NCI-H2196 treated with DMSO at 0.1 percent for 48 hours (cell line): Measurements from ENCODE around the gene PUS10.

Experiments
- DNase-seq: peaks from one replicate; lab custom pipeline; 2025; ENCODE audit not compliant: unreplicated experiment; lab: John Stamatoyannopoulos, UW

Gene PUS10

DNA sequence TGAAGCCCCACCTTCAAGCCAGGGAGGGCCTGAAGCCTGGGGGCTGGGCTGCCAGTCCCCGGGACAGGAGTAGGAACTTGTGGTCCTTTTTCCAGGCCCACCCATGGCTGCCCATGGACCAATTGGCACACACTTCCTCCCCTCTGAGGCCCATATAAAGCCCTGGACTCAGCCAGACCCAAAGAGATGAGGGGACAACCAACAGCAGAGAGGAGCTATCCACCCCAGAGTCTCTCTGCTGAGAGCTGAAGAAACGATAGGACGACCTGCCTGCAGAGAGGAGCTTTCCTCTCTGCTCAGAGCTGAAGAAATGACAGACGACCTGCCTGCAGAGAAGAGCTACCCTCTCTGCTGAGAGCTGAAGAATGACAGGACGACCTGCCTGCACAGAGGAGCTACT lies 44.4 kb downstream of the PUS10 start:
- no peak for DNase-seq

DNA sequence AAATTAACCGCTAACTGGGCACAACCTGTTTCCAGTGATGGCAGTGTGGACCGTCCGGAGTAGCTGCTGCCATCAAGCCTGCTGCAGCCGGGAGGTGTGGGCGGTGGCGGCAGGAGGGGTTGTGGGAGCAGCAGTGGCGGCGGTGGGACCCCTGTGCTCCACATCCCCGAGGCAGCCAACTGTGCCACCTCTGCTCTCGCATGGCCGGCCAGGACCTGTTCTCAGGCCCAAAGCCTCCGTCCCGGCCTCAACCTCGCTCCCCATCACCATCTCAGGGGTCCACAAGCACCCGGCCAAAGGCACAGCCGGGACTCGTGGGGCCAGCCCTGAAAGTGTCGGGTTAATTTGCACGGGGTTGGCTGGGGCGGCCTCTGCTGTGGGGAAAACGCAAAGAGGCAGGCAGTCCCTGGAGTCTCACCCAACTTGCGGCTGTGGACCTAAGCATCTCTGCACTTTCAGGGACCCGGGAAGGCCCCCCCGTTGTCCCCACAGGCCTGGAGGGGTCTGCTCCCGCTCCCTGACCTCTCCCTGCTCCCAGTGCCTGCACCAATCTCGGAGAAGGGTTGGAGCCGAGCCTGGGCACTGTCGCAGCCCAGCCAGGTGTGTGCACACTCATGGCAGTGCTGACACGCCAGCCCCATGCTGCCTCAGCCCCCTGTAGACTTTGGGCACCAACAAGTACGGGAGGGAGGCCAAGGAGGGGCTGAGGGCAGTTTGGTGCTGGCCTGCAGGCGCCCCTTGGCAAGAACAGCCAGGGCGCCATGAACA lies 45.0 kb downstream of the PUS10 start:
- no peak for DNase-seq

DNA sequence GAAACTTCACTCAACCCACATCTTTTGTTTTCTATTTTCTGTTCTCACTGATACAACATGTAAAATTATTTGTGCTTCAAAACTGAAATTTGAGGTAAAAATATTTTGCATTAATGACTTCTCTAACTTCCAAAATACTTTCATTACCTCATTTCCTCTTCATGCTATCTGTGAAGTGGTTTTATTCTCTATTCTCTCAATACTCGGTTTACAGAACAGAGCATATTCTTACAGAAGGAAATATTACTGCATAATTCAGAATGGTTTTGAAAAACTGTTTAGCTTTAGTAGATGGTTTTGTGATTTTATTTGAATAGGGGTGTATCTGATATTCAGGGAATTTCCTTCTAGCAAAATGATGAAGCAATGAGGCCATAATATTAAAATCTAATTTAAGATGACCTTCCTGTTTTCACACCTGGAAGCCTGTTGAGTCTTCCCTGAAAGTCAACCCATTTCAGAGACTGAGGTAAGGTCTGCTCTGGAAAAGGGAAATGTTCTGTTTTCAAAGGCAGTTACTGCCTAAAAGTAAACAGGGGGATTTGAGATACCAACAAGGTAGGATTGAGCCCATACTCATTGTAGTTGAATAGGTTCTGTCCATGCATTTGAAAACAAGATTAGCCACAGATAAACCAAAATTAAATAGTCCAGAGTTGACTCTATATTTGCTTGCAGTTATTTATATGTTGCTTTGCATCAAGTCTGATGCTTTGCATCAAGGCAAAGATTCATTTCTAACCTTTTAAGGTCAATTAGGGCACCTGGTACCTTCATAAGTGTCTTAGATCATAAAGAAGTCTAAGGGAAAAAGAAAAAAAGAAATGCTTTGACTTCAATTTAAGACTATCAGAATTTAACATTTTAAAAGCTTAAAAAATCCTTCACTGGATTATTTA lies 51.3 kb downstream of the PUS10 start:
- no peak for DNase-seq

DNA sequence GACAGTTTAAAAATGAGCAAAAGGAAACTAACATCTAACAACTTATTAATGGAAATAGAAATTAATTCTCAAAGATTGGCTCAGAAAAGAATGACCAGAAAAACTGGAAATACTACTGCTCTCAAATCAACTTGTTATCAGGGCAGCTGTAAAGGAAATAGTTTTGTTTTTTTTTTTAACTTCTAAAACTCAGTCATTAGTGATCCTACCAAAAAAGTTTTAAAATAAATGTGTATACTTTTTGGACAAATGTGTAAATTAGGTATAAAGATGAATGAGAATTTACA lies 52.6 kb downstream of the PUS10 start:
- DNase-seq, result no peak

DNA sequence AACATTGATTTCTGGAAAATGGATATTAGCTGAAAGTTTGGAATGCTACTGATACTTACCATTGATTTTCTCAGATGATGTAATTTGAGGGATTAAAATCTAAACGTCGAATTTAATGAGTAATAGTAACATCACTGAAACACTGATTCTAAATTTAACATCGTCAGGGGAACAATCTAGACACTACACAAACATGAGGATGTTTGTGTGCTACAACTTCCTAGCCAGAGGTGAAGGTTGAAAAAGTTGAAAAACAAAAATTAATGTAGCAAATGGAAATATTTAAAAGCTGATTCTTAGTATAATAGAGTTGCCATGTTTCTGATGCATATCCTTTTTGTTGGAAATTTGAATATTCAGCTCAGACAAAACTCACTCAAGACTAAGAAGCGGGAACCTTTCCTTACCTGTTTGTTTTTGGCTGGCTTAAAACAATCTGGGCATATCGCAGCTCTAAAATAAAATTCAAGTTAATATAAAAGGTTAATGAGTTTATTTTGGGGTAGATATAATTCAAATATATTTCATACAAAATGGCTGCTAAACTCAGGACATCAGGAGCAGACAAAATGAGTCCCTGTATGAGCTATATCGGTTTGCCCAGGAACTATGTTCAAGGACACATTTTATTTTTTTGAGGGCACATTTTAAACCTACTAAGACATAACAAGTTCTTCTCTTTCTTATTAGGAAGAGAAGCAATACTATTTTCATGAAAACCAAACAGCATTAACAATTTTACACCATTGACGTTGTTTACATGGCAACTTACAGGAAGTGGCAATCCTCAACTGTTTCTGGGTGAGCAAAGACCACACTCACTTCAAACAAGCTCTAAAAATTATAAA lies 53.2 kb downstream of the PUS10 start:
- no peak for DNase-seq

DNA sequence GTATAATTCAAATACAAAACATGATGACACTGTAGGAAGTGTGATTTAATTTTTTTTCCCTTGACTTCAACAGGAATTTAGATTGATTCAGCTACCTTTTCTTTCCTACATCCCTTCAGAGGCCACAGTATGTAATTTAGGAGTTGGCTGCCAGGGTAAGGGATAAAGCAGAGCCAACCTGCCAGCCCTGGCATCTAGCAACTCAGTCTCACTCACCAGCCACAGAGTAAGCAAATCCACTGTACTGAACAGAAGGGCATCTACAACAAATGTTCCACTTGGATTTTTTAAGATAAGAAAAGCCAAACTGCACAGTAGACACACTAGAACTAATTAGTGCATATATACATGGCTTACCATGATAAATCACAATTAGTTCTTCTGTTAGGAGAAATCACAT lies 54.9 kb downstream of the PUS10 start:
- no peak for DNase-seq

DNA sequence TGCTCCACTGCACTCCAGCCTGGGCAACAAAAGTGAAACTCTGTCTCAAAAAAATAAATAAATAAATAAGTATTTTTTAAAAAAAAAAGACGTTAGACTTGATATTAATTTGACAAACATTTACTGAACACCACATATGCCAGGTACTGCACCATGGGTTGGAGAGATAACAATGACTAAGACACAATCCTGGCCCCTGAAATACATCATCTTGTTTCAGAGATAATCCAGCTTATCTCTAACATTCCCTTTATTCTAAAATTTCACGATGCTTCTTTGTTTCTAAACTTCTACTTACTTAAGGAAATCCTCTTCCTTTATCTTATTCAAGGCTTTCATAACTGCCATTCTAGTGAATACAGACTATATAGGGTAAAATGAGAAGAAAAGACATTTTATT lies 55.5 kb downstream of the PUS10 start:
- no peak for DNase-seq

DNA sequence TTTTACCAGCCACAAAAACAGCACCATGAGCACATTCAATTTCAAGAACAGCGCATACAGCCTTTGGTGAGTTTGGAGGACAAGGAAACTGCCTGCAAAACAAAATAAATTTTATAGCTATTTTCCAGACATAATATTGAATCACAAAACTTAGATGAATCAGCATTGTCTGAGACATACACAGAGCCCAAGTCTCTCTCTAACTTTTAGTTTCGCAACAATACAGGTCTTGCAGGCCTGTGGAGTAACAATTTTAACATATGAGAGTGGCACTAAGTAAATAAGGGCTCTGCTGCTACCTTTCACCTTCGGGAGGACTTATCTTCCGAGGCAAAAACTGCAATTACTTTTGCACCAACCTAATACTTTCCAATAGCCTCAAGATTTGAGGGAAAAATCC lies 56.6 kb downstream of the PUS10 start:
- DNase-seq, result no peak

DNA sequence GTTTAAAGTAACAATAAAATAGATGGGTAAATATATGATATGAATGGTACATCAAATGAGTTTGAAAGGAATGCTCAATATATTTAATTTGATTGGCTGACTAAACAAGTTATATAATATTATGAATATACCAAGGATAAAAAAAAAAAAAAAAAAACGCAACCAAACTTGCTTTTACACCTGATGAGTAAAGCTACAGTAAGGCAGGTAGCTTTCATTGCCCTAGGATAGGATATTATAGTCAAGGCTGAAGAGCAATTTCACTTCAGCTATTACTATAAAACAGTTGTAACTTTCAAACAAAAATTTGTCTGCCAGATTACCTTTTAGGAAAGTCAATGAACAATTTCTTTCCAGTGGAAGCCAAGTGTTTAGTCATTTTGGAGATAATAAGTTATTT lies 57.3 kb downstream of the PUS10 start:
- DNase-seq, result no peak

DNA sequence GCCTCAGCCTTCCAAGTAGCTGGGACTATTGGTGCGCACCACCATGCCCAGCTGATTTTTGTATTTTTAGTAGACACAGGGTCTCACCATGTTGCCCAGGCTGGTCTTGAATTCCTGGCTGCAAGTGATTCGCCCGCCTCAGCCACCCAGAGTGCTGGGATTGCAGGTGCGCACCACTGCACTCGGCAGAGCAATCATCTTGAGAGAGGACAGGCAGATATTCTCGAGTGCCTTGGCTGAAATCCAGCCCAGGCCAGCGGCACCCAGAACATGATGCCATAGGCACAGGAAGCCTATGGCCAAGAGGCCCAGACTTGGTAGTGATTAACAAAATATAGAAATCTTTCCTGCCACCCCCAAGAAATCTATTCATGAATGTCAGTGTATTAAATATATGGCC lies 58.6 kb downstream of the PUS10 start:
- no peak for DNase-seq

DNA sequence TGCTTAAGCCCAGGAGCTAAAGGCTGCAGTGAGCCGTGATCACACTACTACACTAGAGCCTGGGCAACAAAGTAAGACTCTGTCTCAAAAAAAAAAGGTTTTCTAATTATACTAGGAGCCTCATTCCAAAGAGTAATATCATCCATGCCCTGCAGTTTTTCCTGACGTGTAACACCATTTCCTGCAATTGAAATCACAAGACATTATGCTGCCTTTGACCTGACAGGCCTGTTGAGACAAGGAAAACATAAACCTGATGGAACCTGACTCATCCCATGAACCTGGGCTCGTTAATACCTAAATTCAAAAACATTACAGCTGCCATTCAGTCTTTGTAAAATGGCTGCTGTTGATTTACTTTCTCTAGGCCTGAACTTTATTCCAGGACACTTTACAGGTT lies 59.3 kb downstream of the PUS10 start:
- DNase-seq, result no peak

DNA sequence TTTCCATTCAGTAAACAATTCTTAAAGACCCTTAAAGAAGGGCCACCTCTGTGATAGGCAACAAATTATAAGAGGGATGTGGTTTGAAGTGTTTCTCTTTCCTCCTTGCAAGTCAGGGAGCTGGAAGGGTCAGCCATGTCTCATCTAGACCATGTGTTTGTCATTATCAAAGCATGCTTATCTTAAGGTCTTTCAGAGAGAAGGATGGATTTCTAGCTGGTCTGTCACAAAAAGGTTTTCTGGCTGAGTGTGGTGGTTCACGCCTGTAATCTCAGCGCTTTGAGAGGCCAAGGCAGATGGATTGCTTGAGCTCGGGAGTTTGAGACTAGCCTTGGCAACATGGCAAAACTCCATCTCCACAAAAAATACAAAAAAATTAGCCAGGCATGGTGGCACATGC lies 59.7 kb downstream of the PUS10 start:
- DNase-seq, result no peak

DNA sequence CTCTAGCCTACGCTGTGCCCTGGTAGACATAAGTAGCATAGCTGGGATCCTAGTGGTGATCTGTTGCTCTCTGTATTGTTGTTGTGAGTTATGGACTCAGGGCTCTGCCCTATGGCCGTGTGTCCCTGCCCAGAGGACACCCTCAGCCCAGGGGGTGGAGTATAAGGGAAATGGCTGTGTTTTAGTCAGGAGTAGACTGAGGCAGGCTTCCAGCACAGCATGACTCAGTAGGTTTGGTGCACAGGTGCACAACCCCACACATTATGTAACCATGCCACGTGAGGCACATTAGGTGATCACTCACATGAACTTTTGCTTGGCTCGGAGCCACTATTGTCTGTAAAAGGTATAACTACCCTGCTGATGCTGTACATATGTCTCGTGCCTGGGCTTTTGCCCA lies 60.4 kb downstream of the PUS10 start:
- DNase-seq, result no peak

DNA sequence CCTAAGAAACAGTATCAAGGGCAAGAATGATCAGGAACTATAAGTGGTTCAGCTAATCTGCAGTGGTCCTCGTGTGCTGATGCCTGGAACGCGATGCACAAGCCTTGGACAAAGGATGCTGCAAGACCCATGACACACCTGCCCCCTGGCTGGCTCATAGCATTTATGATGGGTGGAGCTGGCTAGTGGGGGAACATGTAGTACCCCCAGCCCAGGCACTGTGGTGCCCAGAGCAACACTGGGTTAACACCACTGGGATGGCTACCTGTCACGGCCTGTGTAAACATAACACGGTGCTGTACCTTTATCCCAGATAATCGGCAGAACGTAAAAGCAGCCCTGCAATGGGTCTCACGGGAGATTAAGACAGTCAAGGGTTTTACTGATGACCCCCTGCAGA lies 60.8 kb downstream of the PUS10 start:
- DNase-seq, result no peak

DNA sequence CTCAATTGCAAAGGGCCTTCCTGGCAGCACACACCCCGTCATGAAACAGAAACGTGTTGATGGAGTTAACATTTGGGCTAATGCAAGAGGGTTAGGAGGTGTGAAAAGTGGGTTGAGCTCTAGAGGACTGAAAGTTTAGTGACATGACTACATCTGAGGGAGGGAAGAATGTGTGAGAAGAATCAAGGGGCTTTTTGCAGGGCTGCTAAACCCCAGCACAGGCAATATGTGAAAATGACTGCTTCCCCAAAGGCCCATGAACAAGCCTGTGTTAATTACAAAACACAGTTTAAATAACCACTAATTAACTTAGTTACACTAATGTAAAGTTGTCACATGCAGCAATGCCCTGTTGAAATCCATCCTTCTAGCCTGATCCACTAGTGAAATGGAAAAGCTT lies 63.9 kb downstream of the PUS10 start:
- no peak for DNase-seq

DNA sequence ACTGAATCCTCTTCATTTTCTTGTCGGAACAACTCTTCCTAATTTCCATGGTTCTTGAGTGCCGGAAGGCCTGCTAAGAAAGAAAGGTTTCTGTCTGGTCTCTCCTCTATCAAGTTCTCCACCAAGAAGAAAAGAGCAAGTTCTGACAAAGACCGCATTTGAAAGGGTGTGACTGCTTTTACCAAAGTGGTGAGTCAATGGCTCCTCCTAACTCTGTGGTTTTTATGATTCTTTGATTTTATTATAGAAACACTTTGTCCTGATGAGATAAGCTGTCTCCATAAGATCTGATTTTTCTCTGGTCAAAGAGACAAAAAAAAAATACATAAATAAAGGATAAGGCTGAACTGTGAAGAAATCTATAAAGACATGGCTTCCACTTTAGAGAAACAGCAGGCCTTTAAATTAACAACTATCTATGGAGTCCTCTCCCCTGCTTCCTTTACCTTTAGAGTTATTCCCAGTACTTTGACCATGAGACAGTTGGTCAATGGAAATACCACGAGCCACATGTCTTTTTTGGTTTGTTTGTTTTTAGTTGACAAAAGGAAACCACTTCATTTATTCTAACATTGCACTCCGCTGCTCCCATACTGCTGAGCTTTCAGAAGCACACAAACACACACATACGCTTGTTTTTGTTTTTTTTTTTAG lies 69.0 kb downstream of the PUS10 start:
- no peak for DNase-seq

DNA sequence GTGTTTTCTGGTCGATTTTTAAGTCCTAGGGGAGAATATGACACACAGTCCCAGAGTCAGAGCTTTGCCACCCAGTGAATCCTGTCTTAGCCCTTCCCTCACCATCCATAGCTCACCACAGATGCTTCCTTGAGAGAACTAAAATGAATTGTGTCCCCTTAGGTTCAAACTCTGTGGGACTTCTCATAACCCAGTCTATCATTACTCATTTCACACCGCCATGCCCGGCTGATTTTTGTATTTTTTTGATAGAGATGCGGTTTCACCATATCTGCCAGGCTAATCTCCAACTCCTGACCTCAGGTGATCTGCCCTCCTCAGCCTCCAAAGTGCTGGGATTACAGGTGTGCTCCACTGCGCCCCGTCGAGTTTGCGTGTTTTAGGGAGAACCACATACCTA lies 69.9 kb downstream of the PUS10 start:
- no peak for DNase-seq

DNA sequence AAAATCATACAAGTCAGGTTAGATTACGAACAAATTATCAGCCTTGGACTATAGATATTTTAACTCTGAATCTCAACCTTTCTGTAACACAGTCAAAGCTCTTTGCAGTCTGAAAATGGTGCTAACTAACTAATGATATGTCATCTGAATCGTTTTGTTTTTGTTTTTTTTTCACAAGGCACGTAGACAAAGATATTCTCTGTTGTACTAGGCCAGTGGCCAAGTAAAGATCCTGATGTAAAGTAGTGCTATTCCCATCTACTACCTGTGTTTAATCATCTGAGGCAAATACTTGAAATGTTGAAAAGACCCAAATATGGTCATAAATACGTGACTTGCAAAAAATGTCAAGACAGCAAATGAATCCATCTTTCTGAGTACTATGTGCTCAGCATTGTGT lies 71.0 kb downstream of the PUS10 start:
- DNase-seq, result no peak

DNA sequence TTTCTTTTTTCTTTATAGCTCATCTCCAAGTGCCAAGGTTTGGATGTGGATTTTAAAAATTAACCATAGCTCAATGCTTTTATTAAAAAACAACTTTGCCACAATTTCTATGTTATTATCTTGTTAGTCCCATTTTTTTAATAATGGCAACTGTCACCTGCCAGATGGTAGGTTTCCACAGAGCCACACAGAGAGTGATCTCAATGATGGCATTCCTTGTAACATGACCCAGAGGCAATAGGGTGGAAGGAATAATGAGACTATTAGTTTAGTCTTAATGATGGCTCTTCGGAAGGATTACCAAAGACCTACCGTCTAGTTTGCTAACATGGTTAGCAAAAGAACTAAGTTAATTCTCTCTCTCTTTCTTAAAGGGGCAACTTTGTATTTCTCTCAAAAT lies 72.7 kb downstream of the PUS10 start:
- no peak for DNase-seq

DNA sequence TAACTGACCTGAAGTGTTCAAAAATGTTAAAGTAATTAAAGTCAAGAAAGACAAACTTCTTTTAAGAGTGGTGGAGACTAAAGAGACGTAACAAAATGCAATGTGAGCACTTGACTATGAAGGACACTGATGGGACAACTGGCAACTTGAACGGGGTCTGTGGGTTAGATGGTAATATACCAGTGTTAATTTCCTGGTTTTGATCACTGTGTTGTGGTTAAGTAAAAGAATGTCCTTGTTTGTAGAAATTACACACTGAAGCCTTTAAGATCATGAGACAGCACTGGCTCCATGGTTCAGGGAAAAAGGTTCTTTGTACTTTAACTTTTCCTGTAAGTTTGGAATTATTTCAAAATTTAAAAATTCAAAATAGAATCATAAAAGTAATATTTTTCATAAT lies 78.4 kb downstream of the PUS10 start:
- no peak for DNase-seq

DNA sequence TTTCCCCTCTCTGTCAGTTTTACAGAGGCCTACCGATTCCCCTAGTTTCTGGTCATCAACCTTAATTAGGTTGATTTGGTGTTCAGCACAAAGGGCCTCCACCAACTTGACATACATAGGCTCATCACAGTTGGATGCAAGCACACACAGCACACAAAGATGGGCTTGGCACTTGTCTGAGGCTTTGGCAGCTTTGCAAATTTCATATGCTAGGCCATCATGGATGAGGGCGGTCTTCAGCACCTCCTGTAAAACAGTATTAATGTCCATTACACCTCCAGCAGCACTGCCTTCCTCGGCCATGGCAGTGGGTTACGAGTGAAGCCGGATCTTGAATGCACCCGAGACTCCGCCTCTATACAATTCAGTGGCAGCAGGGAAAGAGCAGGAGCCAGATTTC lies 79.8 kb downstream of the PUS10 start:
- DNase-seq, result no peak
